GM13977 (cell line): Measurements from ENCODE around the gene TLE6.
"Not testable (repeated sequence)": the region's sequence is repeated elsewhere in the genome, so short reads cannot be mapped to it uniquely, and the experiment has no call there.

Experiments used
- DNase-seq: peaks from one replicate; pipeline ENCODE4 v3.0.0; 2012; ENCODE audit warnings: low spot score
- in situ Hi-C: fragments of 300-500 bp; cut with MboI; formaldehyde crosslinking; loops from one replicate; pipeline ENCODE4 v1.12.0; 2022; ENCODE audit warnings: low sequenced_read_pairs, low pct_unique_long_range_greater_than_20kb, mixed read lengths, inconsistent platforms; ENCODE audit not compliant: unreplicated experiment
- TF ChIP-seq, protein P1 (sequence below): IDR thresholded peaks from 2 replicates; pipeline ENCODE4 v1.5.1; 2012; ENCODE audit warnings: mild to moderate bottlenecking, control low read depth; ENCODE audit not compliant: insufficient read depth; ENCODE audit errors: extremely low read depth, missing control alignments

The TLE6 gene

DNA sequence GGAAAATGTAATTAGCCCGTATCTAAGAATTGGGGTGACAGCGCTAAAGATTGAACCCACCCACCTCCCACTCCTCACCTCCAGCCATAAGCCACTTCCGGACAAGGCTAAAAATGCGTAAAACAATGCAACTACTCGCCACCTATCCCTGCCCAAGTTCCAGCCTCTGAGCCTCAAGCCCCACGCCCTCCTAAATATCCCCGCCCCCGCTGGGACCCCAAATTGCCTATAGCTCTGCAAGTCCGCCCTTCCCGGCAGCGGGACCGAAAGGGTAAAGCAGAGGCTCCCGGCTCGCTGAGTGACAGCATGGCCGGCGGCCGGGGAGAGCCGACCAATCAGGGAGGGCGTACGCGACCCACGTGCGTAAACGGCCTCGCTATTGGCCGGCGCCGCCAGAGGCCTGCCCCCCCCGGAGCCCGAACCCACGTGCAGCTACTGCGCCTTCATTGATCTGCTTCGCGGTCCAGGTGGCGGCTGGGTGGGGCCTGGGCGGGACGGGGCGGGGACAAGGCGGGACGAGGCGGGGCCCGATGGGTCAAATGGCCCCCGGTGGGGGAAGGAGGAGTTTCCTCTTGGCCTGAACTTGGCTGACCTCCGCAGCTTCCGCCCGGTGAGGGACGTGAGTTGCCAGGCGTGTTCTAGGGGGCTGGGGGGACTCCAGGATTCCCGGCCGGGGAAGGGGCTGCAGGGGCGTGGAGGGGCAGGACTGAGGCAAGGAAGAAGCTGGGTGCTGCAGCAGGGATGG lies at the start of gene TLE6:
Gene TLE6, plus strand, starts transcription at position 564 of the 745 bp plus-strand sequence. CDS start 670 bp downstream, outside the sequence.
- peak; percentile 99 for DNase-seq
- TF ChIP-seq, protein P1, sequence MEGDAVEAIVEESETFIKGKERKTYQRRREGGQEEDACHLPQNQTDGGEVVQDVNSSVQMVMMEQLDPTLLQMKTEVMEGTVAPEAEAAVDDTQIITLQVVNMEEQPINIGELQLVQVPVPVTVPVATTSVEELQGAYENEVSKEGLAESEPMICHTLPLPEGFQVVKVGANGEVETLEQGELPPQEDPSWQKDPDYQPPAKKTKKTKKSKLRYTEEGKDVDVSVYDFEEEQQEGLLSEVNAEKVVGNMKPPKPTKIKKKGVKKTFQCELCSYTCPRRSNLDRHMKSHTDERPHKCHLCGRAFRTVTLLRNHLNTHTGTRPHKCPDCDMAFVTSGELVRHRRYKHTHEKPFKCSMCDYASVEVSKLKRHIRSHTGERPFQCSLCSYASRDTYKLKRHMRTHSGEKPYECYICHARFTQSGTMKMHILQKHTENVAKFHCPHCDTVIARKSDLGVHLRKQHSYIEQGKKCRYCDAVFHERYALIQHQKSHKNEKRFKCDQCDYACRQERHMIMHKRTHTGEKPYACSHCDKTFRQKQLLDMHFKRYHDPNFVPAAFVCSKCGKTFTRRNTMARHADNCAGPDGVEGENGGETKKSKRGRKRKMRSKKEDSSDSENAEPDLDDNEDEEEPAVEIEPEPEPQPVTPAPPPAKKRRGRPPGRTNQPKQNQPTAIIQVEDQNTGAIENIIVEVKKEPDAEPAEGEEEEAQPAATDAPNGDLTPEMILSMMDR, result no peak
- in situ Hi-C loops, result no loop called here

GRCh38 chr19:2933490-2933910 lies 43.9 kb upstream of the TLE6 start:
- in situ Hi-C loops, result no loop called here
- TF ChIP-seq, protein P1, result no peak
- DNase-seq, result no peak

- DNase-seq, in situ Hi-C loops: not testable (repeated sequence)
These were observed 41.5 kb upstream of the TLE6 start for GRCh38 chr19:2935863-2936262.

GRCh38 chr19:2942928-2943640 lies 34.3 kb upstream of the TLE6 start:
- DNase-seq, result no peak
- TF ChIP-seq, protein P1, result no peak
- in situ Hi-C loops, result no loop called here

GRCh38 chr19:2944403-2944774 lies 33.0 kb upstream of the TLE6 start:
- in situ Hi-C loops, result no loop called here
- TF ChIP-seq, protein P1, result no peak
- DNase-seq, result no peak

GRCh38 chr19:2944775-2945574 lies 32.4 kb upstream of the TLE6 start, which contains the start of gene ZNF77:
TSS of gene ZNF77 (minus strand) at chr19:2944971. CDS start at chr19:2944840, 131 bp downstream.
- TF ChIP-seq, protein P1, result no peak
- DNase-seq, result peak; percentile 100
- in situ Hi-C loops, result no loop called here
